OCI-LY1 (cell line): ENCODE measurements around the gene PDLIM4.

ENCODE experiments used
- CTCF ChIP-seq: fragments of 200-600 bp; sonication (generic), shearing (Covaris generic); IDR thresholded peaks from 2 replicates; pipeline ENCODE4 v1.5.1; 2017; ENCODE audit warnings: mild to moderate bottlenecking, antibody characterized with exemption, low read length, moderate library complexity, mixed read lengths
- EZH2 ChIP-seq: fragments of 200-600 bp; sonication (generic), shearing (Covaris generic); IDR thresholded peaks from 2 replicates; pipeline ENCODE4 v1.8.0; 2017; ENCODE audit warnings: borderline replicate concordance, mixed run types, mild to moderate bottlenecking, antibody characterized with exemption, low read length, moderate library complexity, mixed read lengths

DNA sequence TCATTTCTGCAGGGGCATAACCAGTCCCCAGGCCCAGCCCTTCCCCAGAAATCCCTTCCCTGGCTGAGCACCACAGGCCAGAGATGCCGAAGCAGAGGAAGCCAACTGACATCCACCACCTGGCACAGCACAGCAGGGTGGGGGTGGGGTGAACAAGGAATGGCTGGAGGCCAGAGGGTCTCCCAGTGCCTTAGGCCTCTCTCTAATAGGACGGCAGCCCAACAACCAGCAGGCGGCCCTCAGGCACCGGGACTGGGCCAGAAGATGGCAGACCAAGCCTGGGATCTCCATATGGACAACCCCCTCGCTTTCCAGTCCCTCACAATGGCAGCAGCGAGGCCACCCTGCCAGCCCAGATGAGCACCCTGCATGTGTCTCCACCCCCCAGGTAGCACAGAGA lies 13.2 kb downstream of the PDLIM4 start:
- TF ChIP-seq CTCF: no peak
- no peak for TF ChIP-seq EZH2
